Measurements from ENCODE around the gene HUWE1. TPM values are rescaled to one million over a fixed set of nuclear protein-coding genes. Genes with fewer than 3 reads are reported as not detected.

HUWE1 gene
- total RNA-seq, 2 donors from 2014 or later = 116 to 169 TPM

- Histone ChIP-seq H3K36me3 (no peaks in the 10 kb centered on the region), H3K27me3 (no peaks in the 10 kb centered on the region), H3K4me3 (no peak overlapping the region), H3K27ac (no peak overlapping the region), H3K9me3 (no peaks in the 10 kb centered on the region), H3K9ac (ENCODE audit: low read depth in 2 of 2, low read length in 2 of 2) (no peak overlapping the region), H3K4me1 (no peaks in the 10 kb centered on the region)
- DNase-seq = no peak
- no peak for TF ChIP-seq CTCF (IDR thresholded peaks at IDR 0.05)
- intact Hi-C loops (cut with DNase I) = no loop called here
Observed at GRCh38 chrX:53704854-53705253, 18.3 kb upstream of the HUWE1 start.

GRCh38 chrX:53704294-53704693 lies 17.8 kb upstream of the HUWE1 start:
- Histone ChIP-seq H3K36me3 (no peaks in the 10 kb centered on the region), H3K9ac (ENCODE audit: low read depth in 2 of 2, low read length in 2 of 2) (no peak overlapping the region), H3K4me3 (no peak overlapping the region), H3K27ac (no peak overlapping the region), H3K27me3 (no peaks in the 10 kb centered on the region), H3K9me3 (no peaks in the 10 kb centered on the region), H3K4me1 (no peaks in the 10 kb centered on the region)
- TF ChIP-seq CTCF (IDR thresholded peaks at IDR 0.05) = no peak
- intact Hi-C loops (cut with DNase I) = no loop called here
- no peak for DNase-seq

- no peak for DNase-seq
- H3K9ac ChIP-seq (ENCODE audit: low read depth in 2 of 2, low read length in 2 of 2) = no peak overlapping the region
- no peak for TF ChIP-seq CTCF (IDR thresholded peaks at IDR 0.05)
- H3K36me3 ChIP-seq = no peaks in the 10 kb centered on the region
- H3K9me3 ChIP-seq = no peaks in the 10 kb centered on the region
- no peak overlapping the region for H3K27ac ChIP-seq
- no peak overlapping the region for H3K4me3 ChIP-seq
- H3K4me1 ChIP-seq = no peaks in the 10 kb centered on the region
- intact Hi-C loops (cut with DNase I) = no loop called here
- no peaks in the 10 kb centered on the region for H3K27me3 ChIP-seq
Observed at GRCh38 chrX:53695946-53696549, 9.5 kb upstream of the HUWE1 start.

GRCh38 chrX:53694642-53695041 lies 8.1 kb upstream of the HUWE1 start:
- no peaks in the 10 kb centered on the region for H3K9me3 ChIP-seq
- H3K9ac ChIP-seq (ENCODE audit: low read depth in 2 of 2, low read length in 2 of 2) = no peak overlapping the region
- no peak overlapping the region for H3K4me3 ChIP-seq
- DNase-seq = no peak
- no peaks in the 10 kb centered on the region for H3K4me1 ChIP-seq
- H3K27me3 ChIP-seq = no peaks in the 10 kb centered on the region
- no peak overlapping the region for H3K27ac ChIP-seq
- no peak for TF ChIP-seq CTCF (IDR thresholded peaks at IDR 0.05)
- H3K36me3 ChIP-seq = no peaks in the 10 kb centered on the region
- intact Hi-C loops (cut with DNase I) = no loop called here

GRCh38 chrX:53688300-53688699 lies 1.8 kb upstream of the HUWE1 start:
- Histone ChIP-seq H3K4me3 (no peak overlapping the region), H3K4me1 (no peaks in the 10 kb centered on the region), H3K27ac (no peak overlapping the region), H3K9me3 (no peaks in the 10 kb centered on the region), H3K27me3 (no peaks in the 10 kb centered on the region), H3K36me3 (no peaks in the 10 kb centered on the region), H3K9ac (ENCODE audit: low read depth in 2 of 2, low read length in 2 of 2) (no peak overlapping the region)
- TF ChIP-seq CTCF (IDR thresholded peaks at IDR 0.05) = no peak
- no peak for DNase-seq
- intact Hi-C loops (cut with DNase I) = no loop called here

All from colonic mucosa (tissue), 4 donors.